HG02870 (cell line): Measurements from ENCODE around the gene ZNF518B.

Experiments
- ATAC-seq: cut with Tn5 transposase; IDR thresholded peaks from one replicate; pipeline ENCODE4 v1.9.1; 2021; ENCODE audit warnings: mild to moderate bottlenecking, moderate library complexity; ENCODE audit not compliant: unreplicated experiment

The ZNF518B gene

GRCh38 chr4:10457255-10457801, at the start of gene ZNF518B:
TSS of gene ZNF518B (minus strand) at chr4:10457426. CDS start at chr4:10446328, 11,098 bp downstream.
- ATAC-seq: peak; percentile 57

DNA sequence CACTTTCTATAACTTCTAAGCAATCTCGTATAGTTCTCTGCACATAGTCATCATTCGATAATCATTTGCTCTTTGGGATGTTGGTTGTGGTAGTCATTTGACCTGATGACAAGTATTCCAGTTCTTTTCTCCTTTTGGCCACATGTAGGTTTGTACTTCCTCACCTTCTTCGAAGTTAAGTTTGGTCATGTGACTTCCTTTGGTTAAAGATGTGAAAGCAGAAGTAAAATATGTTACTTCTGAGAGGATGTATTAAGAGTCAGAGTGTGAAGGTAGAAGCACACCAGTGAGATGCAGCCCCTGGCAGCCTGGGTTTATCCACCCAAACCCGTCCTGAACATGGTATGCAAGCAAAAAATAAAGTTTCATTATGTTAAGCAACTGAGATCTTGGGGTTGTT, 48.9 kb upstream of the ZNF518B start:
- no peak for ATAC-seq

GRCh38 chr4:10504570-10505179, 47.4 kb upstream of the ZNF518B start:
- no peak for ATAC-seq

- no peak for ATAC-seq
Observed at GRCh38 chr4:10502717-10503116, 45.5 kb upstream of the ZNF518B start.

GRCh38 chr4:10500776-10501175, 43.5 kb upstream of the ZNF518B start:
- ATAC-seq: no peak

DNA sequence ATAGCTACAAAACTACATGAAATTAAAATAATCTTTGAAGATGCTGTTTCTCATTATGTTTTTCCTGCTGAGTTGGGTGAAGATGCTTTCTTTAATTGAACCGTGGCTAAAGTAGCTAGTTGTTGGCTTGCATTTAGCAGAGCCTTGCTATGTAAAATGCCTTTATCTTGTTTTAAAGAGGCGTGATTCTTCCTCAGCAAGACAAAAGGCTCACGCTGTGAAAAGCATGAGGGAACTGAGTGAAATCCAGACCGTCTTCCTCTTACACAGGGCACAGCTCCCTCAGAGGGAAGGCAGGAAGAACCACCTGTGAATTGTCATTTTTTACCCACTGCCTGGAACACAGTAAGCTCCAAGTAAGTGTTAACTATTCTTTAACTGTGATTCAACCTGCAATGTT, 39.0 kb upstream of the ZNF518B start:
- no peak for ATAC-seq

DNA sequence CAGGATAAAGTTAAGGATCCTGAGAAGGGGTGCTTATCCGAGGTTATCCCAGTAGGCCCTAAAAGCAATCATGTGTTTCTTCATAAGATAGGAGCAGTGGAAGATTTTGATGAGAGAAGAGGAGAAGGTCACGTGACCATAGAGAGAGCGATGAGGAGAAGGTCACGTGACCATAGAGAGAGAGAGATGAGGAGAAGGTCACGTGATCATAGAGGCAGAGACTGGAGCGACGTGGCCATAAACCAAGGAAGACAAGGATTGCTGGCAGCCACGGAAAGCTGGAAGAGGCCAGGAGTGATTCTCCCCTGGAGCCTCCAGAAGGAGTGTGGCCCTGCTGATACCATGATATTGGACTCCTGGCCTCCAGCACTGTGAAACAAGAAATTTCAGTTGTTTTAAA, 38.4 kb upstream of the ZNF518B start:
- ATAC-seq: no peak

GRCh38 chr4:10492464-10492863, 35.2 kb upstream of the ZNF518B start:
- no peak for ATAC-seq

- ATAC-seq: no peak
Observed at GRCh38 chr4:10491401-10491800, 34.2 kb upstream of the ZNF518B start.

GRCh38 chr4:10490996-10491395, 33.8 kb upstream of the ZNF518B start:
- no peak for ATAC-seq

DNA sequence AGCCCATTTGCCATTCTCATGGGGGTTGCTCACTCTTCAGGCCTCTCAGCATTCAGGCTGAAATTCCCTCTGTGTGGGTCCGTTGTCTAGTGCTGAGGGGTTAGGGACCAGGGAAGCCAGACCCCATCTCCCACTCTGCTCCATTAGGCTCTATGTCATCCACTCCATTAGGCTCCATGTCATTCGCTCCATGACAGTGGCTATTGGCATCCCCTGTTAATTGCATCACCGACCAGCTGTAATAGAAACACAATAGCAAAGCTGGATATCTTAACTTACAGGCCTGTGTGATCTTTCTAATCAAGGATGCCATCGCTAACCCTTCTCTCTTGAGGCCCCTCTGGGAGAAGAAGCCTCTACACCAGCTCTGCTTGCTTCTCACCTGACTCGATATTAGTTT, 25.7 kb upstream of the ZNF518B start:
- ATAC-seq: no peak

GRCh38 chr4:10480616-10481015, 23.4 kb upstream of the ZNF518B start:
- ATAC-seq: no peak

GRCh38 chr4:10478621-10479020, 21.4 kb upstream of the ZNF518B start:
- ATAC-seq: no peak

DNA sequence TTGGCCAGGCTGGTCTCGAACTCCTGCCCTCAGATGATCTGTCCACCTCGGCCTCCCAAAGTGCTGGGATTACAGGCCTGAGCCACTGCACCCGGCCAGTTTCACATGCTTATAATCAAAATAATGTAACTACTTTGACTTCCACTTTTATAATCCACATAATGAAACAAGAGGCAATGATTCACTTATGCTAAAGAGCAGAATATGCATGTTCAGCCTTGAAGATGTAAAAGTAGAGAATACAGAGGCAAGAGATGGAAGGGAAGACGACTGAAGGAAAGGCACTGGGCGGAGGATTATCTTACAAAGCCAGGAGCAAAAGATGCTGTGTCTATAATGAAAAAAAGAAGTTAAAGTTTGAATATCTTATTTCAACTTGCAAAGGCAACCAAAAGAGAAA, 13.3 kb upstream of the ZNF518B start:
- ATAC-seq: no peak

- ATAC-seq: no peak
Observed at GRCh38 chr4:10466161-10466560, 8.9 kb upstream of the ZNF518B start.

GRCh38 chr4:10462876-10463275, 5.7 kb upstream of the ZNF518B start:
- ATAC-seq: no peak

DNA sequence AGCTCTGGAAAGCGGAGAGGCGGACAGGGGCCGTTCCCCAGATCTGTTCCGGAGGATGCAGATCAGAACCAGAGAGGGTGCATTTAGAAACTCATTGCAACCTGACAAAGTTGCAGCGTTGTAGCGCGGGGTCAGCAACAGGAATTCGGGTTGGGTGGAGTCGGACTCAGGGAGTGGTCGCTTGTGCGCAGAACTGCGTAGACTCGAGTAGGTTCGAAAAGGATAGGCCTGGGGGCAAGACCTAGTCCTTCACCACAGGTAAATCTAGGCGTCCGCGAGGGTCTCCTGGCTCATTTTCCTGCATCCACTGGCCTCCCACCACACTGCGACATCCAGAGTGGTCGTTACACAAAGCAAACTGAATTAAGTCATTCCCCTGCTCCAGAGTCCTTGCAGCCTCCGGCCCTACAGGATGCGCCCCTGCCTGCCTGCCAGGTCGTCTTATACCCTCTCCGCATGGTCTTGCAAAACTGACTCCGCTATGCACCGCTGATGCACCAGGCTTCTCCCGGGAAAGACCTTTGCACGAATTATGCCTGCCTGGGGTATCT, 4.7 kb upstream of the ZNF518B start:
- no peak for ATAC-seq

DNA sequence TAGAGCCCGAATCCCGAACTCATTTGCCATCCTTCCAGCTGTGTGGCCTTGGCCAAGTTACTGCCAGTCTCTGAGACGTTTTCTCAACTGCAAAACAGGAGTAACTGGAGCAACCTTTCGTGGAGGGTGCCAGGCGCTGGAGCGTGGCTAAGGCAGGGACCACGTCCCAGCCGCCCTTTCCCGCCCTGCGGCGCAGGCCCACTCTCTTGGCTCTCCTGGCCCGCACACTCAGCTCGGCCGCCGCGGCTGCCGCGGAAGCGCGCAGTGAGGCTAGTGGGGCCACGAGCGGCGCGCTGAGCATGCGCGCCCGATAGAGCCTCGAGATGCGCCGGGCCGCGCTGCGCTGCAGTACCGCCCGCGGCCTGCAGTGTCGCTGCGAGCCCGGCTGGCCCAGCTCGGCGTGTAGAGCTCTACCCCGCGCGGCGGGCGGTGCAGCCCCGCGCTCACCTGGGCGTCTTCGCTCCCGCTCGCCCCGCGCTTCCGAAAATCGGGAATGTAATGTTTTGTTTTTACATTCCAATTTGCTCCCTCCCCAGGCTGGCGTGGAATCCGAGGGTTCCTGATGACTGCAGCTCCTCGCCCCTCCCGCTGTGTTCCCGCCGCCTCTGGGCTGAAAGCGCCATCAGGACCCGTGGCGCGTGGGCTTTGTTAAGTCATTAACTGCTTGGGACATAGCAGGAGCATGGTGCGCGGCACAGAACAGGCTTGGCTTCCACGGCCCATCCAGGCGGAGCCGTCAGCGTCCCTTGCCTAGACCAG, 4.0 kb upstream of the ZNF518B start:
- ATAC-seq: peak; percentile 71

- ATAC-seq: no peak
Observed at GRCh38 chr4:10460313-10461047, 3.3 kb upstream of the ZNF518B start.

GRCh38 chr4:10459305-10459704, 2.1 kb upstream of the ZNF518B start:
- ATAC-seq: no peak

DNA sequence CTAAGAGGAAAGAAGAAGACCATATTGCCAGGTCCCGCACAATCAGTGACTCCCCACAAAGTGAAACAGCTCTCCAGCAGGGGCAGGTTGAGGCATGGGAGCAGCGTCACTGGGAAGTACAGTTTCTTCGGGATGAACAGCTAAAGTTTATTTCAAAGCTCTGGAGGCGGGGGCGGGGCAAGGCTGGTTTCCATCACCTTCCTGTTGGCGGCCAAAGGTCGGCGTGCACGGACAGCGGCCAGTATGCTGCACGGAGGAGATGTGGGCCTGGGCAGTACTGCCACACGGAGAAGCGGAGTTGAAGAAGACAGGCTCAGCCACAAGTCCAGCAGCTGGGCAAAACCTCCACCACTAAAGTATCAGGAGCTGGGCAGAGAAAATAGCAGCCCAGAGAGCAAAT, 951 bp upstream of the ZNF518B start:
- ATAC-seq: no peak
